T-helper 2 cell treated with Interferon-gamma antibody and Interleukin-4, amounts not matched to agents 100 ng/mL and 5 ng/mL, for 36 hours (primary cell): ENCODE data around the gene DIP2A. TPM values are rescaled to one million over a fixed set of nuclear protein-coding genes. Genes with fewer than 3 reads are reported as not detected.
"Not testable (repeated sequence)": the region's sequence is repeated elsewhere in the genome, so short reads cannot be mapped to it uniquely, and the experiment has no call there.

ENCODE experiments used
- intact Hi-C: fragments of 100-400 bp; cut with micrococcal nuclease; formaldehyde crosslinking; loops from one replicate; pipeline ENCODE4 v1.15.1; 2023
- total RNA-seq: library from RNA; stranded (reverse); gene quantifications from 2 replicates; pipeline ENCODE4 v1.2.3, GENCODE V29; 2022

Gene DIP2A
- total RNA-seq, 1 donor from 2014 or later, result 47.6 TPM

DNA sequence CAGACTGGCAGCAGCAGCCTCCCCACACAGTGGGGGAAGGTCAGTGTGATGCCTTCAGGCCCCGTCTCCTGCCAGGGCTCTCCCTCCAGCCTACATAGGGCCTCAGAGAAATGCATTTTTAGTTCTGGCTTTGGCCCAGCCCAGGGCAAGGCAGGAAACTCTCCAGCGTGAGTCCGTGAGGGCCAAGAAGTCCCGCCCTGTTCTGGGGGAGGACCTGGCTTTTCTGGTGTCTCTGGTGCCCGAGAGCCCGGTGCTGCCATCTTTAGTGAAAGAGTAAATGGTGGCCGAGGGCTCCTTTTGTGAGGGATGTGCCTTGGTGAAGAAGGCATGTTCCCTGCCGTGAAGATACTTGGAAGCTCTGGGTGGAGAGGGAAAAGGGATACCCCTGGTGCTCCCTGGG, 14.8 kb upstream of the DIP2A start:
- intact Hi-C loops, result no loop called here

- intact Hi-C loops, result no loop called here
Observed at GRCh38 chr21:46448108-46448507, 10.6 kb upstream of the DIP2A start.

GRCh38 chr21:46448855-46449254, 9.8 kb upstream of the DIP2A start:
- intact Hi-C loops, result not testable (repeated sequence)

GRCh38 chr21:46452710-46453109, 6.0 kb upstream of the DIP2A start:
- intact Hi-C loops, result no loop called here

GRCh38 chr21:46454142-46454541, 4.5 kb upstream of the DIP2A start:
- intact Hi-C loops, result no loop called here

GRCh38 chr21:46454634-46455390, 3.9 kb upstream of the DIP2A start:
- intact Hi-C loops, result loop anchor here (5.0 kb wide), 2 partner anchors 102 to 228 kb away; partner anchors contain the start of gene LSS

DNA sequence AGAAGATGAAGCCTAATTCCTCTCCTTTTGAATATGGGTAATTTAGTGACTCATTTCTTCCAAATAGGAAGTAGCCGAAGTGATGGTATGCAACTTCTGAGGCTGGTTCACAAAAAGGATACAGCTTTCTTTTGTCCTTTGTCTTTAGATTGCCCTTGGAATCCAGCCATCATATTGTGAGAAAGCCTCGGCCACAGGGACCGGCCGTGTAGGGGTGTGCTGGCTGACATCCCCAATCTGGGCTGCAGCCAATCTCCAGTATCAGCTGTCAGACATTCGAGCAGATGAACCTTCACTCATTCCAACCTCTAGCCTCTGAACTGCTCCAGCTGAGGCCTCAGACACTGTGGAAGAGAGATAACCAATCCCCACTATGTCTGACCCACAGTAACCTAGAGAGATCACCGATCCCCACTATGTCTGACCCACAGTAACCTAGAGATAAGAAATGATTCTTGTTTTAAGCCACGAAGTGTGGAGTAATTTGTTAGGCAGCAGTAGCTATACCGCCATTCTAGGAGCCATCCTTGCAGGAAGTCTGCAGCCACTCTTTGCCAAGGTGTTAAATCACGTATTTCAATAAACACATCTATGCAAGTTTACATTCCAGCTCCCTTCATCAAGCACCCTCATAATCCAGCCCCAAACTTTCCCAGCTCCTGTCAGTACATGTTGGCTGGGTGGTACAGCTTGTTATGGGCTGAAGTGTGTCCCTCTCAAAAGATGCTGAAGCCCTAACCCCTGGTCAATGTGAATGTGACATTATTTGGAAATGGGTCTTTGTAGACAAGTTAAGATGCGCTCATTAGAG, 2.9 kb upstream of the DIP2A start:
- intact Hi-C loops, result loop anchor here (5.0 kb wide), 2 partner anchors 102 to 228 kb away; partner anchors contain the start of gene LSS

DNA sequence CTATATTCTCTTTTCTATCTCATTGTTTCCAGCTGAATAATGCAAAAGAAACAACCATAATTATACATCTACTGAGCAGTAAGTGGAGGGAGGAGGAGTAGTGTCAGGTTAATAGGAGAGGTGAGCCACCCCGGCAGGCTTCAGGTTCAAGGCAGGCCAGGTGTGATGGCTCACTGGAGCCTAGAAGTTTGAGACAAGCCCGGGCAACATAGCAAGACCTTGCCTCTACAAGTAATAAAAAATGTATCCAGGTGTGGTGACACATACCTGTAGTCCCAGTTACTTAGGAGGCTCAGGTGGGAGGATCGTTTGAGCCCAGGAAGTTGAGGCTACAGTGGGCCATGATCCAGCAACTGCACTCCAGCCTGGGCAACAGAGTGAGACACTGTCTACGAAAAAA, 1.9 kb upstream of the DIP2A start:
- intact Hi-C loops, result loop anchor here (5.0 kb wide), 2 partner anchors 101 to 229 kb away; partner anchors contain the start of gene LSS

DNA sequence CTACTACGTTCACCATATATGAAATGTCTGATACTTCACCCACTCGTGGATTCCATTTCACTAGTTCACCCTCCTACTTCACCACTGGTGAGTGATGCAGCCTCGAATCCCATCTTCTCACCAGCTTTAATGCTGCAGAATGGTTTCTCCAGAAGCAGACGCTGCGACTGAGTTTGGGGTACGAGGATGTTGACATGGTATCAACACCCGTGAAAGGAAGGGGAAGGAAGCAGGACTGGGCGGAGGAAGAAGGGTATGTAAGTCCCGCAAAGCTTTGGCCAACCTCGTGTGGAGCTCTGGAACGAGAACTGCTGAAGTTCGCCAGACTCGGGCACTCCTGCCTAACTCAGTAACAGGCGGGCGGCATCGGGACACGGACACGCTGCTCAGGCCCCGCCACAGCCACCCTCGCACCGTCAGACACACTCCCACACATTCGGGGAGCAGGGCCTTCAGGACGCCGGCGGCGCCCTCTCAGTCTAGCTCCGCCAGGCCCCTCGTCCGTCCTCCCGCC, 833 bp upstream of the DIP2A start:
- intact Hi-C loops, result loop anchor here (1.0 to 5.0 kb wide), 5 partner anchors 99 to 231 kb away; partner anchors contain the start of genes LSS, PCNT and YBEY

DNA sequence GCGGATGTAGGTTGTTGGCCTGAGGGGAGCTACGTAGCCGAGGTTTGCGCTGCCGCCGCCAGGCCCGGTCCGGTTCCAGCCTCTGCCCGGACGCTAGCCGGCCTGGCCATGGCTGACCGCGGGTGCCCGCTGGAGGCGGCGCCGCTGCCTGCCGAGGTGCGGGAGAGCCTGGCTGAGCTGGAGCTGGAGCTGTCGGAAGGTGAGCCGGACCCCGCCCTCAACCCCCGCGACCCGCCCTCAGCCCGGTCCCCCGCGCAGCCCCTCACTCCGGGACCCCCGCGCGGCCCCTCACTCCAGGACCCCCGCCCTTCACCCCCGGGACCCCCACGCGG, 299 bp downstream of the DIP2A start:
- intact Hi-C loops, result loop anchor here (2.0 to 5.0 kb wide), 3 partner anchors 98 to 232 kb away; partner anchors contain the start of genes LSS and YBEY

DNA sequence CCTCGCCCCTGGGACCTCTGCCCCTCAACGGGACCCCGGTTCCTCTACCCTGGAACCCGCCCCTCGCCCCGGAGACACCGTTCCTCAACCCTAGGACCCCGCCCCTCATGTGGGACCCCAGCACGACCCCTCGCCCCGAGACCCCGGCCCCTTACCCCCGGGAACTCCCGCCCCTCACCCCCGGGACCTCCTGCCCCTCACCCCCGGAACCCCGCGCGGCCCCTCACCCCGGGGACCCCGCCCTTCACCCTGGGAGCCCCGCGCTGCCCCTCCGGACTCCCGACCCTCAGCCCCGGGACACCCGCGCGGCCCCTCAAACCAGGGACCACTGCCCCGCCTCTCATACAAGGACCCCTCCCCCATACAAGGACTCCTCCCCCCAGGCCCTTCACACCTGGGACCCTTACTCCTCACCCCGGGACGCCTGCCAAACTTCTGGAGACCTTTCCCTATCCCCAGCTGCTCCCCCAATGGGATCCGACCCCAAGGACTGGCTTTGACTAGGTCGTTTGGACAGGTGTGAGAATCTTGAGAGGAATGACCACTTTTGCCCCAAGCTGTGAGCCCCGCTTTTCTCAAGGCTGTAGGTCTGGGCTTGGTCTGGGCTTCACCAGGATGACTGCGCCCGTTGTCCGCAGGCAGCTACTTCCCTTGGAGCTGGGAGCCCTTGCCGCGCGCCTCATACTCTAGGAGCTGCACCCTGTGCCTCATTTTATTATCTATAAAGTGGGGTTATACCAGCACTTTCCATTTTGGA, 843 bp downstream of the DIP2A start:
- intact Hi-C loops, result loop anchor here (2.0 to 5.0 kb wide), 3 partner anchors 98 to 232 kb away; partner anchors contain the start of genes LSS and YBEY

DNA sequence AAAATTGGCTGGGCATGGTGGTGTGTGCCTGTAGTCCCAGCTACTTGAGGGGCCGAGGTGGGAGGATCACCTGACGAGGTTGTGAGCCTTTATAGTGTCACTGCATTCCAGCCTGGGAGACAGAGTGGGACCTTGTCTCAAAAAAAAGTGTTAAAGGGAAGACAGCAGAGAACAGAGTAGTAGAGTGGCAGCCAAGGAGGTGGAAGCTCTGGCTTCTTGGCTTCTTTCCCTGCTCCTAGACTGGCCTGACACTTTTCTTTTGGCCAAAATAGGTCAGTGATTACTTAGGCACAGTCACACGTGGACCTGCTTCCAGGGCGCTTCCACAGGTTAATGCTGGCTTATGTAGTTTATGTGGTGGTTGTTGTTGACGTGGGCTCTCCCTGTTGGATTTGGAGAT, 3.2 kb downstream of the DIP2A start:
- intact Hi-C loops, result no loop called here

DNA sequence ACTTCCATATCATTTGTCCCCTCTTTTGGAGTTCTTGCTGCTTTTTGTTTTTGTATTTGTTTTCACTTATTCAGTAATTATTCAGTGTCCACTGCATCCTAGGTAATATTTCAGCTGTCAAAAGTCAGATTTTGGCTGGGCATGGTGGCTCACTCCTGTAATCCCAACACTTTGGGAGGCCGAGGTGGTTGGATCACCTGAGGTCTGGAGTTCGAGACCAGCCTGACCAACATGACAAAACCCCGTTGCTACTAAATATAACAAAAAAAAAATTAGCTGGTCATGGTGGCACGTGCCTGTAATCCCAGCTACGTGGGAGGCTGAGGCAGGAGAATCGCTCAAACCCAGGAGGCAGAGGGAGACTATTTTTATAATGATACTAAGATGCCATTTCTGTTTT, 6.5 kb downstream of the DIP2A start:
- intact Hi-C loops, result not testable (repeated sequence)

DNA sequence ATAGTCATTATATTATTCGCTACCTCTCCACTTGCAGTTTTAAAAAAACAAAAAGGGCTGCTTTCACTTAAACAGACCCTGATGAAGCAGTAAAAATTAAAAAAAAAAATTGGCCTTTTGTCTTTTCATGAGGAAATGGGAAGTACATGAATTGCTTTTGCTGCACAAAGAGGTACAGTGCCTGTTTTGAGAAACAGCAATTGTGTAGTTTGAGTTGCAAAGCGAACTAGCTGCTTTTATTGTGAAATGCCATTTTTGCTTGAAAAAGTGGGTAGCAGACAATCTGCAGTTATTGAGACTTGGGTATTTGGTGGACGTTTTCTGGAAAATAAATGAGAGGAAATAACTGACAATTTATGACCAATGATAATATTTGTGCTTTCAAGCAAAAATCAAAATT, 7.0 kb downstream of the DIP2A start:
- intact Hi-C loops, result no loop called here

- intact Hi-C loops, result no loop called here
Observed at GRCh38 chr21:46468108-46468774, 9.6 kb downstream of the DIP2A start.

GRCh38 chr21:46469275-46469674, 10.6 kb downstream of the DIP2A start:
- intact Hi-C loops, result no loop called here

GRCh38 chr21:46471514-46471913, 12.8 kb downstream of the DIP2A start:
- intact Hi-C loops, result no loop called here

DNA sequence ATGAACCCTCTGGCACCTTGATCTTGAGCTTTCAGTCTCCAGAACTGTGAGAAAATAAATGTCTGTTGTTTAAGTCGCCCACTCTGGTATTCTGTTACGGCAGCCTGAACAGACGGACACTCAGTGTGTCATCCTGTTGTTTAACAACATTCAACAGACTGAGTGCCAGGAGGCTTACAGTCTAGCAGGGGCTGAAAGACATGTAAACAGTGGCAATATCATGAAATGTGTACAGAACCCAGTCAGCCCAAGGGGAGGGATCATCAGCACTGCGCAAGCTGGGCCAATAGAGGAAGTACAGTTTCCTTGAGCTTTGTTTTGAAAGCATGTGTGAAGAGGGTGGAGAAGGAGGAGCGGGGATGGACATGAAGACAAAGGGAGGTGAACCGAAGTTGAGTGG, 13.6 kb downstream of the DIP2A start:
- intact Hi-C loops, result no loop called here

- intact Hi-C loops, result no loop called here
Observed at GRCh38 chr21:46474382-46474781, 15.7 kb downstream of the DIP2A start.

DNA sequence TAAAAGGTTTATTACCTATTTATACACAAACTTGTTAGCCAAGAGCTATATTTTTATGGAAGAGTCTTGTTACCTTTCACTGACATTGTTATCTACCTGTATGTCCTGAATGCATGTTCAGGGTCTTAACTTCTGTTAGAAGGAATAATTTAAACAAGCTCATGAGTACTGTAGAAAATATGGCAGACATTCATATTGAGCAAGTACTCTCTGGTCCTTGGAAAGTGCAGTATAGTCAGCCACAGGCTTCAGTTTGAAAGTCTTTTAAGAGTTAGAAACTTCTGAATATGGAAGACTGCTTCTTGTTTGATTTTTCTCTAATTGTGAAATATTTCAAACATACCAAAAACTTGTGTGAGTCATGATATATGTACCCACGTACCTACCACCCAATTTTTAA, 16.6 kb downstream of the DIP2A start:
- intact Hi-C loops, result no loop called here

- intact Hi-C loops, result no loop called here
Observed at GRCh38 chr21:46477765-46478164, 19.1 kb downstream of the DIP2A start.
